ENCODE measurements around the gene CDC14A. TPM values are rescaled to one million over a fixed set of nuclear protein-coding genes. Genes with fewer than 3 reads are reported as not detected.

CDC14A gene
- total and polyA plus RNA-seq, 2 of the 8 experiments (the other 6 are each of a cell fraction or from before 2014, with no cell fraction given), result 3.2 to 8.9 TPM

DNA sequence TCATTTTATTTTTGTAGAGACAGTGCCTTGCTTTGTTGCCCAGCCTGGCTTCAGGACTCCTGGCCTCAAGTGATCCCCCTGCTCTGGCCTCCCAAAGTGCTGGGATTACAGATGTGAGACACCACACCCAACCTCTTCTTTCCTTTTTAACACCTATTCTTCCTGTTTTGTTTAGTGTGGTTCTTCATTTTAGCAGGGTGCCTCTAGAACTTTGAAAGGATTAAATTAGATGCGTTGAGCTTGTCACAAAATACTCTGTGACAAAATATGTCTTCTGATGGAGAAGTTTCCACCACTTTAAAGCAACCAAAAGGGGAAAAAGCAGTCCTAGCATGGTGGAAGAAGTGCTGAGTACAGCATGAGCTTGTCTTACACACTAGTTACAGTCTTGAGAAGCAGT lies 42.0 kb downstream of the CDC14A start (continued):
- TF ChIP-seq TBP (IDR thresholded peaks at IDR 0.05; ENCODE audit: low read depth, low read length), result no peak
- no peak for TF ChIP-seq SRF (IDR thresholded peaks at IDR 0.05; ENCODE audit: low read depth, low read length)
- no peak for TF ChIP-seq SAP30 (IDR thresholded peaks at IDR 0.05; ENCODE audit: insufficient read depth, insufficient replicate concordance, low read length)
- TF ChIP-seq SIN3A (conservative IDR thresholded peaks at IDR 0.05 in 1 of 2, IDR thresholded peaks at IDR 0.05 in 1 of 2; ENCODE audit: low read depth in 1 of 2, low read length in 2 of 2), result no peak
- TF ChIP-seq TAF7 (optimal IDR thresholded peaks at IDR 0.05; ENCODE audit: borderline replicate concordance, low read depth, low read length), result no peak

All from H1 (cell line).